GM19238 (cell line): Measurements from ENCODE around the gene CLMN.

Experiments
- DNase-seq: peaks from one replicate; pipeline ENCODE4 v3.0.0; 2011; ENCODE audit warnings: low spot score; ENCODE audit not compliant: insufficient read length

CLMN gene

DNA sequence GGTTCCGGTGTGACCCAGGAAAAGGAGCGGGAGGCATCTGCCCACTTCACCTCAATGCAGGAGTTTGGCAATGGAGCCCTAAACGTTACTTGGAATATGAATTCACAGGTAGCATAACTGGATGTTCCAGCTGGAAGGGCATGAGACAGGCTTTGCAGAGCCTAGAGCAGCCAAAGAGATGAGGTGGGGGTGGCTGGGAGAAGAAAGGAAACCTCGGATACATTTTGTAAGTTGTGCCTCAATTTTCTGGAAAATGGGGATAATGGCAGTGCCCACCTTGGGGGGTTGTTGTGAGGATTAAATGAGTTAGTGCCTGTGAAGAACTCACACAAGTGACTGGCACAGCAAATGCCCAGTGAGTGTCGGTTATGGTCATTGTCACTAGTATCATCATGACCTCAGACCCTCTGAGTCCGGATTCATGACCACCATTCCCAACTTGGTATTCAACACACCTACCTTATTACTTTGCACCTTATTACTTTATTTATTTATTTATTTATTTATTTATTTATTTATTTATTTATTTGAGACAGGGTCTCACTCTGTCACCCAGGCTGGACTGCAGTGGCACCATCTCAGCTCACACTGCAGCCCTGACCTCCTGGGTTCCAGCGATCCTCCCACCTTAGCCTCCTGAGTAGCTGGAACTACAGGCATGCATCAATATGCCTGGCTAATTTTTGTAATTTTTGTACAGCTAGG is 56.0 kb downstream of the CLMN start:
- DNase-seq: no peak

DNA sequence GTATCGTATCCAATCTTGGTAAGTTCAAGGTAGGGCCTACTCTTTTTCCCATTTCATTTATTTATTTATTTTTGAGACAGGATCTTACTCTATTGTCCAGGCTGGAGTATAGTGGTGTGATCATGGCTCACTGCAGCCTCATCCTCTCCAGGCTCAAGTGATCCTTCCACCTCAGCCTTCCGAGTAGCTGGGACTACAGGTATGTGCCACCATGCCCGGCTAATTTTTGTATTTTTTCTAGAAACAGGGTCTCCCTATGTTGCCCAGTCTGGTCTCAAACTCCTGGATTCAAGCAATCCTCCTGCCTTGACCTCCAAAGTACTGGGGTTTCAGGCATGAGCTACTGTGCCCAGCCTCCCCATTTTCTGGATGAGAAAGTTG is 57.2 kb downstream of the CLMN start:
- DNase-seq: no peak

DNA sequence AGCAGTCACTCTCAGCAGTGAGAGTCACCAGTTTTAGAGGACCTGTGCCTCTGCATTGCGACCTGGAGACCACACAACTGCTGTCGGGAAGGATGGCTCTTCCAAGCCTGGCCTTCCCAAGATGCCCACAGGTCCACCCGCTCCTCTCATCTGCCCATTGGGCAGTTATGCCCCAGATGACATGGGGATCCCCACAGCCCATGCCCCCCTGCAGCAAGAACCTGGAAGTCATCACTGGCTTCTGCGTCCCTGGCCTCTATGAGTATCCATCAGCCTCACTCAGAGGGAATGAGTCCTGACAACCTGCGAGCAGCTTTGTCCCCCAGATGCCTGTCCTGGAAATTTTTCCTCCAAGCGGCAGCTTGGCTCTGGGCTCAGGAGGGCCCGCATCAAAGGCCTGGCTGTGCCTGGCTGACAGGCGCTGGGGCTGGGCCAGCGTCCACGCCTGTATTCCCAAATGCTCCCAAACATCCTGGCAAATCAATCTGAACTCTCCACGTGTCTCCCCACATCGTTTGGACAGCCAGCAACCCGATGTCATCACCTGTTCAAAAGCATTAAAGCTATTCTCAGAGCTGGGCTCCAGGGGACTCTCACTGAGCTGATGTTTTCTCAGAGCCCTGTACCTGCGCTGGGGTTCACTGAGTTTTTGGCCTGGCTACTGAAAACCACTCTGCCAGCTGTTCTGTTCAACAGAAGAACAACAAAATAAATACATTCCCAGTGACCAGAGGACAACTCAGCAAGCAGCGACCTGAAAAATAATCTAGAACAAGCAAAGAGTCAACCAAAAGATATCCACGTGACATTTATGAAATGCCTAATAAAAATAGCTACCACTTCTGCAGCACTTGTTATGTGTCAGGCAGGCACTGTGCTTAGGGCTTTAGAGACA is 57.8 kb downstream of the CLMN start:
- DNase-seq: no peak

DNA sequence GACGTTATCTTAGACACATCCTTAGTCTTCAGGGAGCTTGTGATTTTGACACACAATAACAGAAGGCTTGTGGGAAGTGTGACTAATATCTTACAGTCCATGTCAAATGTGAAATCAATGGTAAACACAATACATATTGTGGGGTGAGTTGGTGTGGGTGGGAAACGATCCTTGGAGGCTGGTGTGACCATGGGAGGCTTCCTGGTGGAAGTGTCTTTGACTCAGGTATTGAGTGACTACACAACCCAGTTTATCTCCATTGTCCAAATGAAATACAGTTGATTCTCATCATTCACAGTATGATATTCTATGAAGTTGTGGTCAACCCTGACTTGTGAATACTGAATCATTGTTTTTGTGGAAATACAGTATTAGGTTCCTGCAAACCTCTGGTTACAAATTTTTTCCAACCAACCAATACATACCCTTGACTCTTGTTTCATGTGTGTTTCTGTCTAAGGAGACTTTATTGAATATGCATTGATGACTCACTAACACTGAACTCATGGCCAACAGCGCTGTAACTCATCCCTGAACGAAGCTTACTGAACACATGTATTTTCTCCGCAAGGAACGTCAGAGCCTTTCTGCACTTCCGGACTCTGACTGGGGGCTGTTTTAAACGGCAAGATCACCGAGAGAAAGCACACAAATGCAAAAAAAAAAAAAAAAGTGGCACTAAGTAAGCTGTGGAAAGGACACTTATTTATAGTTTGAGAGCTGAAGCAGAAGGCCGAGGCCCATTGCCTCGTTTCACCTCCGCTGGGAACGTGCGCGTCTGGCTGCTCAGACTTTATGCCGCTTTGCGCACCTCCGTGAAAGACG is 59.0 kb downstream of the CLMN start:
- DNase-seq: no peak

DNA sequence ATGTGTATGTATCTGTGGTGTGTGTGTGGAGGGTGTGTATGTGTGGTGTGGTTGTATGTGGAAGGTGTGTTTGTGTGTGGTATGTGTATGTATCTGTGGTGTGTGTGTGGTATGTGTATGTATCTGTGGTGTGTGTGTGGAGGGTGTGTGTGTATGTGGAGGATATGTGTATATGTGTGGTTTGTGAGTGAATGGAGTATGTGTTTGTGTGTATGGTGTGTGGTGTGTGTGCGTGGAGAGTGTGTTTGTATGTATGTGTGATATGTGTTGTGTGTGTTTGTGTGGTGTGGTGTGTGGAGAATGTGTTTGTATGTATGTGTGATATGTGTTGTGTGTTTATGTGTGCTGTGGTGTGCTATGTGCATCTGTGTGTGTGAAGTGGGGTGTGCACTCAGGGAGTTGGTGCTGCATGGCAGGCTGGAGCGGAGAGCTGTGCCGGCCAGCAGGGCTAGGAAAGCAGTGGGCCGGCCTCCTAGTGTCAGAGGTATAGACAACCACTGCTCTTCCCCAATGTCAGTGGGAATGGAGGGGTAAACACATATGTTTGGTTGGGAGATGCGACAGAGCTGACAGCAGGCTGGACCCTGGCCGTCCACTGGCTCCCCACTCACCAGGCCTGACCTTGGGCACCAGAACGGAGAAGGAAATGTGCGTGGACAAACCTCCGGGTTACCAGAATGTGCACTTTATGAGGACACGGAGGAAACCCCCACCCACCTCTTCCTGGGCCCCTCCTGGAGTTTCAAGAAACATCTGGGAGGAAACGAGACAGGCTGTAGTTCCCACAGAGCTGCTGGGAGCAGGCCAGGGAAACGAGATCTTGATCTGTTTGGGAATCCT is 60.7 kb downstream of the CLMN start:
- no peak for DNase-seq

DNA sequence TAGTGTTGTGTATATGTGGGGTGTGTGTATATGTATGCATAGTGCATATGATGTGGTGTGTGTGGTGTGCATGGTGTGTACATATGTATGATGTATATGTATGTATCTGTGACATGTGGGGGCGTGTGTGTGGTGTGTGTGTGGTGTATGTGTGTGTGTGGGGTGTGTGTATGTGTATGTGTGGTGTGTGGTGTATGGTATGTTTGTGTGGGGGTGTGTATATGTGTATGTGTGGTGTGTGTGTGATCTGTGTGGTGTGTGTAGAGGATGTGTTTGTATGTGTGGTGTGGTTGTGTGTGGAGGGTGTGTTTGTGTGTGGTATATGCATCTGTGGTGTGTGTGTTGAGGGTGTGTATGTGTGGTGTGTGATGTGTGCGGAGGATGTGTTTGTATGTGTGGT is 61.6 kb downstream of the CLMN start:
- DNase-seq: no peak

DNA sequence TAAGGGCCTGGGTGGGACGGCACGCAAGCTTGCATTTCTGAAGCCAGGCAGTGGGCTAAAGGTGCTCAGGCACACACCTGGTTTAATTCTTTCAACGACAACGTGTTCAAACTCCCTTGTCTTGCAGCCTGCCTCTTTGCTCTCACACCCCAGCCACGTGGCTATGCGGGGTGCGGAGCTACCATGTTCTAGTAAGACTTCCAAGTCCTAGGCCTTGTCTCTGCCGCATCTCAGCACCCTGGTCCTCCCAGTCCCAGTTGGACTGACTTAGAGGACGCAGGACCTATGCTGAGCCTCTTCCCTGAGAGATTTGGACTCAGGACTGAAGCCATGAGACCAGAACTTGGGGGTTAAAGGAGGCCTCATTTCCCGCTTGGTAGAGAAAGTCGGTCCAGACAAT is 62.2 kb downstream of the CLMN start:
- no peak for DNase-seq

DNA sequence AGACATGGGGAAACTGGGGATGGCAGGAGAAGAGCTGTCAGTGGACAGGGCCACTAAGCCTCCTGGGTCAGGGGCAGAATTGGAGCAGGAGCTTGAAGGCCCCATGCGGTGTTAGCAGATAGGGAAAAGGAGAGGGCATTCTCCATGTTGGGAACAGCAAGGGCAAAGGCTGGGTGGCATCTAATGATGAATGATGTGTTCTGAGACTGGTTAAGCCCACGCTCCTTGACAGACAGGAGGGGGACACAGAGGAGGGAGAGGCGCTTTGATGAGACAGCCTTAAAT is 63.0 kb downstream of the CLMN start:
- DNase-seq: no peak

DNA sequence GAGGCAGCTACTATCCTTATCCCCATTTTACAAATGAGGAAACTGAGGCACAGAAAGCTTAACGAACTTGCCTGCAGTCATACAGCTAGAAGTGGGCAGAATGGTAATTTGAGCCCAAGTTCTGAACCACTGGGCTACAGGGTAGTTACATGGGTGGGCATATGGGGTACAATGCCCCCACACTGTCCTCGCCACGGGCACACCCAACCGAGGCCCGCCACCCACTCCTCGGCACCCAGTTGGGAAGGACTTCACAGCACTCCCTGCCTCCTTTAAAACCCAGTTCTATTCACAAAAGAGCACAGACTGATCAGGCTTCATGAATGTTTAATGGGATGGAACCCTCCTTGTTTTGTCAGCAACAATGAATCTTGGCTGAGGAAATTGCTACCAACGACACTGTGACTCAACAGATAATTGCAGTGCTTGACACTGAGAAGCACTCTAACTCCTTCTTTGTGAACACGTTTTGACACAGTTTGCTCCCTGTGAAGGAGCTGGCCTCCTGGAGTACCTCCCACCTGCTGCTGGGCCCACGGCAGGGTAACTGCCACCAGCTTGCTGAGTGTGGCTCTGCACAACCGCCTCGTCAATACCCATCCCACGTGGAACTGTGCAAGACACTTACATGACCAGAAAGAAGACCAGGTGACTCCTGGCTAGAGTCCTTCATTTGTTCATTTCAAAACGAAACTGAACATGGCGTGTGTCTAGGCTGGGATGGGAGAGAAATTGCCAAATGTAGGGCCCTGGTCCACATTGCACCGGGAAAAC is 63.5 kb downstream of the CLMN start:
- no peak for DNase-seq

DNA sequence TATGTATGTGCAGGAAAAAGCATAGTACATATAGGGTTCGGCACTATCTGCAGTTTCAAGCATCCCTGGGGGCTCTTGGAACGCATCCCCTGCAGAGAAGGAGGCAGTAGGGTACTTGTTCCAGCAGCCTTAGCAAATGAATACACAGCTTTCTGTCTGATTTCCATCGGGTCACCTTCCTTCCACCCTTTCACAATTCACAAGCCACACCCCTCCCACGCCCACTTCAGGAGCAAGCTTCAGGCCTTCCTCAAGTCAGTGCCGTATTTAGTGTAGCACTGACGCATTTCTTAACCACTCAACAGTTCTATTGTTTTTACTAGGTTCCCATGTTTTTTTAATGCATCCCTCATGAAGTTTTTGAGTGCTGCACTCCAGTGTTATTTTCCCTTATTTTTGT is 64.2 kb downstream of the CLMN start:
- DNase-seq: no peak

DNA sequence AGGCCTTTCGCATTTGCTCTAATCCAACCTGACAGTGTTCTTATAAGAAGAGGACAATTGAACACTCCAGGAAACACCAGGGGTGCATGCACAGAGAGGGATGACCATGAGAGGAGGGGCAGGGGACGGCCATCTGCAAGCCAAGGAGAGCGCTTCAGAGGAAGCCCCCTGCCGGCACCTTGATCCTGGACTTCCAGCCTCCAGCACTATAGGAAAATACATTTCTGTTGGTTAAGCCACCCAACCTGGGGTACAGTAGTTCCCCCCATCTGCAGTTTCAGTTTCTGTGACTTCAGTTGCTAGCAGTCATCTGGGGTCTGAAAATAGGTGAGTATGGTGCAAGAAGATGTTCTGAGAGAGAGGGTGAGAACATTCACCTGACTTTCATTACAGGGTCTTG is 64.7 kb downstream of the CLMN start:
- DNase-seq: no peak

DNA sequence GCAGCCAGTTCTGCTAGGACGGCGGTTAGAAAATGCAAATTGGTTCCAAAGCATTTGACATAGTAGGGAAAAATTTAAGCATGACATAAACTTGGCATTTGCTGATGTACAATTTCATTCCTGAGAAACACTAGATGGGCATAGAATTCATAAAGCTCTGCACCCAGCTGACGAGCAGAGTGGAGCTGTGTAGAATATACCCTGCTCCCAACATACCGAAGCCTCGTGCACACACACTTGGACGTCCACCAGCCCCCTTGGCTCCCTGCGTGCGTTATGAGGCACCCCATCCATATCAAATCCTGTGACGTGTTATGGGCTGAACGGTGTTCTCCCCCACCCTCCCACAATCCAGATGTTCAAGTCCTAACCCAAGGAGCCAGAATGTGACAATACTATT is 65.4 kb downstream of the CLMN start:
- DNase-seq: no peak

DNA sequence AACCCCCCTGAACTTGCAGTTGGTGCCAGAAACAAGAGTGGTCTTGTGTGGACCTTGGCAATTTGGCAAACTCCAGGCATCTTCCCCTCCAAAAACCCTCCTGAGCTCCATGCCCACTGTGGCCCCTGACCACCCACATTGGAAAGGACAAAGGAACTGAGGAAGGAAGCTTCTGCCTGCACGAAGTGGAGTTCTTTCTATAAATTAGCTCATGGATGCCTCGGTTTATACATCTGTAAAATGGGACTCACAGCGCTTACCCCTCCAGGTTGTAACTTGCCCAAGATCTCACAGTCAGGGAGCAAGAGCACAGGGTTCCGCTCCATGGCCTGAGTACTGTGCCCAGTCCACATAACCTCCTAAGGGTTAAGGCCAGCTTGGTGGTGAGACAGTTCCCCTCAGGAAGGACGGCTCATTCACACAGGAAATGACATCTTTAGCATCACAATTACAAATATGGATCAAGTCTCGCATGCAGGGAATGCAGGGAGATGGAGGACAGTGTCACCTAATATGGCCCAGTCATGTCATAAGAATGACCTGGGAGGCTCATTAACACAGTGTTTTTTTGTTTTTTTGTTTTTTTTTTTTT is 66.6 kb downstream of the CLMN start:
- no peak for DNase-seq

DNA sequence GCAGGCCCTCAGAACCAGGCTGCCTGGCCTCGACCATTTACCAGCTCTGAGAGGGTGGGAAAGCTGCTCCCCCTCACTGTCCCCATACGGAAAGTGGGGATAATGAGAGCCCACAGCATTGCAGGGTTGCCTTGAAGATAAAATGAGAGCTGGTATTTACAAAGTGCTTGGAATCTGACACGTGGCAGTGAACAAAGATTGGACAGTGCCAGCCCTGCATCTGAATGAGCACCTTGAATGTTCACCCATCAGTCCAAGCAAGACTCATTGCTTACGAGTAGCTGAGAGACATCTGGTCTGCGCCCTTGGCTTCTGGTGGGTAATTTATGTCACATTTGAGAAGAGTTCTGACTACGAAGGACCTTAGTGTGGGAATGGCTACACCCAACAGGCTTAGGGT is 67.5 kb downstream of the CLMN start:
- no peak for DNase-seq

DNA sequence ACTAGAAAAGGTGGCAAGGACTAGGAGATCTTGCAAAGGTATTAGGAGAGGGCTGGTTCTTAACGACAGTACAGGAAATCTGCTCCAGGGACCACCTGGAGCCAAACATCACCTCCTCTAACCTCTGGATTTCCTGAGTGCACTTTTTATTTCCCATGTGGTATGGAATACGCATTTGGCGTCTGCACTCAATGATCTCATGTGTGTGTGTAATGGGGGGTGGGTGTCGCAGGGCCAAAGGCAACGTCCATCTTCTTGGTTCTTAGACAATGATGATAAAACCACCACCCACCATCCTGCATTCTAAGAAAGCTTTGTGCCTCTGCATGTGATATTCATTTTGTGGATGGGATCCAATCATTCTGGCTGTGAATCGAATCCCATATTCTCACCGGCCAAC is 68.8 kb downstream of the CLMN start:
- DNase-seq: no peak

DNA sequence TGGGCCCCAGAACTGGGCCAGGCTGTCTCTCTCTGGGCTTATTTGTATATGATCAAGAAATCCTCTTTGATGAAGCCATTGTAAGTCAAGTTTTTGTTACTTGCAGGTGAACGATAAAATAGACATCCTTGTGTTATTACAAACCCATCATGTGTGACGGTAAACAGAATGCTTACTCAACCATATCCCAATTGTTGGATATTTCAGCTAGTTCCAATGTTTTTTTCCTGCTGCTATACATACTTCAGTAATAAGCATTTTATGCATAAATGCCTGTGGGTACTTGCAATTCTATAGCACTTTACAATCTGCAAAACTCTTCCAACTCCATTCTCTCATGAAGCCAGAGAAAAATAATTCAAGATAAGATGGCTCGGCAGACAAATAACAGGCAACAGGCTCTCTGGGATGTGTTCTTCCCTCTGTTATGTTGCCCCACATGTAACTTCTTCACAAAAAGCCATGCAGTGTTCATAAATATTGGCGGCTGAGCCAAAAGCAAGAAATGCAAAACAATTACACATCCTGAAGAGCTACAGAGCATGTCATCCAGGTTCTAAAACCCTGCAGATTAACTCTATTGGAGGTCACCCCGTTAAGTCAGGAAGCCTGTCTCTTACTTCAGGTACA is 69.5 kb downstream of the CLMN start:
- no peak for DNase-seq

DNA sequence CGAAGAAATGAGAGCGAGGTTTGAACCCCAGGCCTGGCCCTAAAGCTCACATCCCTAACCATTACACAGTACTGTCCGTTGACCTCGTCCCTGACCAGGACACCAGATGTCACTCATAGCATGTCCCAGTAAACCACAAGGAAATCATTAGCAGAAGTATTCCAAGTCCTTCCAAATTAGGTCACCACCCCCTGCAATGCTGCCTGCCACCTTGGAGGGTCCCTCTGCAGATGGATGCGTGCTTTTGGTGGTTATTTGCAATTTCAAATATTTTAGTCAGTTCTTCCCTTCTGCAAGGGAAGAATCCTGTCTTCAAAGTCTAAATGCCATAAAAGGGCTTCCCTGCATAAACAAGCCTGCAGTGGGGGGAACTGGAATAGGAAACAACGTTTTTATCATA is 71.3 kb downstream of the CLMN start:
- DNase-seq: no peak

DNA sequence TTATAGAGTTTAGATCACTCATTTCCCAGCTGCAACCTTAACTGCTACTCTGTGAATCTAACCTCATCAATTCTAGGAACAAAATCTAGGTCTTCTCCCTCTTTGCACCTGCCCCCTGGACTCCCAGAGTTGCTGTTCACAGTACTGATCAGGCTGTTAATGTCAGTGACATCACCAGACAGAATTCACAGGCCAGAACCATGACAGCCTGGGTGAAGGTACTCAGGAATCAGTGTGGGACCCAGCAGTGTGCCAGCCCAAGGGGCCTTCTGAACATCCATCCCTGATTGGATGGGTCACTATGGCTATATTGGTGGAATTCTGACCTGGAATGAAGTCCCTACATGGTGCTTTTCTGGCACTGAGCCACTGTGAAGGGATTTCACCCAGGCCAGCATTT is 72.8 kb downstream of the CLMN start:
- no peak for DNase-seq

DNA sequence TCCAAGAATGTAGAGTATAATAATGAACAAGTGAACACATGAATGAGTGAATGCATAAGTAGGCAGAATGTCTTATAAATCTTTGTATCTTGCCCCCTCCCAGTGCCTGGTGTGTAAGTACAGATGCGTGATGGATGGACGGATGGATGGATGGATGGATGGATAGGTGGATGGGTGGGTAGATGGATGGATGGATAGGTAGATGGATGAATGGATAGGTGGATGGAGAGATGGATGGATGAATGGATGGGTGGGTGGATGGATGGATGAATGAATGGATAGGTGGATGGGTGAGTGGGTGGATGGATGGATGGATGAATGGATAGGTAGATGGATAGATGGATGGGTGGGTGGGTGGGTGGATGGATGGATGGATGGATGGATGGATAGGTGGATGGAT is 74.4 kb downstream of the CLMN start:
- DNase-seq: no peak

DNA sequence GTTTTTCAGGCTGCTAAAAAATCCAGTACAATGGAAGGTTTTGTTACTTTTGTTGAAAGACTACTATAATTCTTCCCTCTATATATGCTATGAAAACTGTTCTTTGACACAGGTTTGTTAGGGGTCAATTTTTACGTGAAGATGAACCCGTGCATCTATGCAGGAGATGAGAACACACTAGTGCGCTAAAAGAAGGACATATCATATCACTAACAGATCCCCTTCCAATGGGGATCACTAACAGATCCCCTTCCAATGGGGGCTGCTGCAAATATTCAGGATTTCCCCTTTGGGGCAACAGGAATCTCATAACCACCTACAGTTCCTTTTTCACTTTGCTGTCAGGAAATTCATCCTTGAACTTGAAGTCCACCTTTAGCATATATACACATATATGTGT is 75.1 kb downstream of the CLMN start:
- no peak for DNase-seq
